Skeletal muscle cell (primary cell): Measurements from ENCODE around the gene NFIX.

Experiments
- DNase-seq: peaks from one replicate; pipeline ENCODE4 v3.0.0-alpha.2; 2010; ENCODE audit warnings: low read depth
- H3K4me3 ChIP-seq: 2 replicates; pipeline ENCODE4 v1.5.1; 2011; ENCODE audit warnings: low read depth, mild to moderate bottlenecking, control low read depth, low read length, moderate library complexity

NFIX gene

DNA sequence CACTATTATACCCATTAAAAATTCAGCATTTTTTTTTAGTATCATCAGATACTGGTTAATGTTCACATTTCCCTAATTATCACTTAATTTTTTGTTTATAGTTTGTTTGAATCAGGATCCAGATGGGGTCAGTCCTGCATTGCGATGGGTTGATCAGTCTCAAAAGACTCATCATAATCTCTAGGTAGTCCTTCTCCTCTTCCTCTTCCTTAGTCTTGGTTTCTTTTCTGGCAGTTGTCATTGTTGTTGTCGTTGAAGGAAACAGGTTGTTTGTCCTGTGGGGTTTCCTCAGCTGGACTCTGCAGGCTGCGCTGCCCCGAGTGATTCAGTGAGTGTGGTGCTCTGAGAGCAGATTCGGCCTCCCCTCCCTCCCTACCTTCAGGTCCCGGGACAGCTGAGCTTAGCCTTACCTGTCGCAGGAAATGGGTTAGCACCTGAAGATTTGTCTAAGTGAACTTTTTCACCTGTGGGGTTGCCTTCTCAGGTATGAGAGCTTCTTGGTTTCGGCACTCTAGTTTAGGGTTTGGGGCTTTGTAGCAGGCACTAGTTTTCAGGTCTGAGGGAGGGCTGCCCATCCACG lies 34.1 kb downstream of the NFIX start:
- no peak overlapping the region for H3K4me3 ChIP-seq
- DNase-seq: no peak

DNA sequence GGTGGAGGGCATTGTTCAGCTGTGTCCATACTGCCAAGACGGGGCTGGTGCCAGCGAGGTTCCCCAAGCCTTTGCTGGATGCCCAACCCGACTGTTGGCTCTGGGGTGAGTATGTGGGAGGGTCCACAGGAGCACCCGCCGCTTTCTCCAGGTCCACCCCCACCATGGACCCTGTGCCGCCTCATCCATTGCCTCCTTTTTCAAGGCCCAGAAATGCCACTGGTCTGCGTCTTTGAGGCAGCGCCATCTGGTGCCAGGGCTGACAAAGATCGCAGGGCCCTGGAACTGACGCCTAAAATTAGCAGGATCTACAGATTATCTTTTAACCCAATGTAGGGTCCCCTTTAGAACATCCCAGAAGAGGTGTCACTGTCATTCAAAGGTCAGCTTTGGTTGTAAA lies 34.6 kb downstream of the NFIX start:
- H3K4me3 ChIP-seq: no peak overlapping the region
- DNase-seq: no peak

- DNase-seq: no peak
- no peak overlapping the region for H3K4me3 ChIP-seq
Measured at GRCh38 chr19:13031917-13032623, 36.8 kb downstream of the NFIX start.

- no peak overlapping the region for H3K4me3 ChIP-seq
- no peak for DNase-seq
Measured at GRCh38 chr19:13032837-13033236, 37.6 kb downstream of the NFIX start.

GRCh38 chr19:13033244-13033643 lies 38.0 kb downstream of the NFIX start:
- no peak for DNase-seq
- no peak overlapping the region for H3K4me3 ChIP-seq

GRCh38 chr19:13033819-13034611 lies 38.7 kb downstream of the NFIX start:
- H3K4me3 ChIP-seq: no peak overlapping the region

GRCh38 chr19:13034636-13035035 lies 39.4 kb downstream of the NFIX start:
- no peak overlapping the region for H3K4me3 ChIP-seq
- DNase-seq: no peak

More at GRCh38 chr19:13033819-13034611, 38.7 kb downstream of the NFIX start:
- no peak for DNase-seq

DNA sequence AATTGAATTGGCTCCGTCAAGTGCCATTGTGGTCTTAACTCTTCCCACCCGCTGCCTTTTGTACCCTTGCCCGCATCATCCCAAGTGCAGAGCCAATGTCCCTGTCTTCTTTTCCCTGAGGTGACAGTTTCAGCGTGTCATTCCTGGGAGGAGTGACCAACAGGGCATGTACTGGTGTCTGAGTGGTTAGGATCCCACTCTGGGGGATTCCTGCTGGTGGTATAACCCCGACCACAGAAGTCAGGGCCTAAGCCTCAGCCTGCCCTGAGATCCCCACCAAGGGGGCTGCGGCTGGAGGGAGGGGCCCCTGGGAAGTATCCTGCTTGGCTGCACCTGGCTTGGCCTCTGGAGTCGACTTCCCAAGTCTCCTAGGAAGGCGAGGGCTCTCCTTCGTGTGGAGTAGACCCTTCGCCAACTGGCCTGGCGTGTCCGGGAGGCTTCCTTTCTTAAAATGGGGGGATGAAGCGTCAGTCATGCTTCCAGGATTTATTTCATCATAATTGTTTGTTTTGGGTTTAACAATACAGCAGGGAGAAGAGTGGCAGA lies 40.6 kb downstream of the NFIX start:
- no peak for DNase-seq
- no peak overlapping the region for H3K4me3 ChIP-seq

- DNase-seq: no peak
- H3K4me3 ChIP-seq: no peak overlapping the region
Measured at GRCh38 chr19:13036366-13036976, 41.2 kb downstream of the NFIX start.

DNA sequence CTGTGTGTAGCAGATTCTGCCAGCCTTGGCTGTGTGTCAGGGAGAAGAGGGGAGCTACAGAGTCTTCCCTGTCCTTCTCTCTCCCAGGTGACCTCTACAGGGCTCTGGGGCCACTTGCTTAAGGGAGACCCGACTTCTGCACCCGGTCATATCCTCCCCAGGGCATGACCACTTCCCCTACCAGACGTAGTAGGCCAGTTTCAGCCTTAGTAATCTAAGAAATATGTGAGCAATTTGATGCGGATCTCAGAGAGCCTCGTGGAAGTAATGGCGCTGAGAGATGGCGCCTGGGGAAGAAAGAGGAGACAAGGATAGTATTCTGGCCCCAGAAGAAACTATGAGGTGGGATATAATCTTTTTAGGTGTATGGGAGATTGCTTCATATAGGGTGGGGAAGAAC lies 41.9 kb downstream of the NFIX start:
- no peak for DNase-seq
- no peak overlapping the region for H3K4me3 ChIP-seq

DNA sequence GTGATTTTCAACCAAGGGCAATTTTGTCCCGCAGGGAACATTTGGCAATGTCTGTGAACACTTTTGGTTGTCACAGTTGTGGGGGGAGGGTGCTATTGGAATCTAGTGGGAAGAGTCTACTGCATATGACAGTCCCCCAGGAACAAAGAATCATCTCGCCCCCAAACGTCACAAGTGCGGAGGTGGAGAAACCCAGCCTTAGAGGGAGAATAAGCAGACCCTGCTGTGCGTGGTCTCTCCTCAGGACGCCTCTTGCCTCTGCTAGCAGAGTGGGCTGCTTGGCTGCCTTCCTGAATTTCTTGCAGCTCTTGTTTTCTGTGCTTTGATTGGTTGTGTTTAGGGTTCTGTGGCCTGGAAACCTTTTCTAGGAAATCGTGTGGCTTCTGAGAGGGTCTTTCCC lies 42.5 kb downstream of the NFIX start:
- DNase-seq: no peak
- no peak overlapping the region for H3K4me3 ChIP-seq

GRCh38 chr19:13038306-13039210 lies 43.3 kb downstream of the NFIX start:
- no peak overlapping the region for H3K4me3 ChIP-seq
- no peak for DNase-seq

DNA sequence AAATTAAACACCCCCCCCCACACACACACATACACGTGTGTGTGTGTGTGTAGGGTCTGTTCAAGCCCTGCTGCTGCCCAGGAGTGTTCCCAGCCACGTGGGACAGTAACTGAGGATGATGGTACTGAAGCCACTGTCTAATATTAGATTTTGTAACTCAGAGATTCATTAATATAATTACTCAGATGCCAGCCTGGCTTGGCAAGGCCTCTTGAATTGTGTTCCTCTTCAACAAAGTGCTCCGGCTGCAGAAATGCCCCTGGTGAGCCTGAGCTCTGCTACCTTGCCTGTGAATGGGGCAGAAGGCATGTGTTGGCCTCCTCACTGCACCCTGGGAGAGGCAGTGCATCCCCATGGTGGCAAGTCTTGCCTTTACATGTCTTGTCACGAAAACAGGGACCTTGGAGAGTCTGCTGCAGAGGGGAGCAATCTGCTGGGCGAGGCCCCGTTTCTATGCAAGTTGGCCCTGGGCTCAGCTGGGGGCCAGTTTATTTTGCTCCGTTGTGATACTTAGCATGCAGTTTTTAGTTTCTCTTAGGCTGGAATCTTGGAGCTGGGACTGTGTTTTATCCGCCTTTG lies 44.0 kb downstream of the NFIX start:
- no peak overlapping the region for H3K4me3 ChIP-seq
- no peak for DNase-seq

DNA sequence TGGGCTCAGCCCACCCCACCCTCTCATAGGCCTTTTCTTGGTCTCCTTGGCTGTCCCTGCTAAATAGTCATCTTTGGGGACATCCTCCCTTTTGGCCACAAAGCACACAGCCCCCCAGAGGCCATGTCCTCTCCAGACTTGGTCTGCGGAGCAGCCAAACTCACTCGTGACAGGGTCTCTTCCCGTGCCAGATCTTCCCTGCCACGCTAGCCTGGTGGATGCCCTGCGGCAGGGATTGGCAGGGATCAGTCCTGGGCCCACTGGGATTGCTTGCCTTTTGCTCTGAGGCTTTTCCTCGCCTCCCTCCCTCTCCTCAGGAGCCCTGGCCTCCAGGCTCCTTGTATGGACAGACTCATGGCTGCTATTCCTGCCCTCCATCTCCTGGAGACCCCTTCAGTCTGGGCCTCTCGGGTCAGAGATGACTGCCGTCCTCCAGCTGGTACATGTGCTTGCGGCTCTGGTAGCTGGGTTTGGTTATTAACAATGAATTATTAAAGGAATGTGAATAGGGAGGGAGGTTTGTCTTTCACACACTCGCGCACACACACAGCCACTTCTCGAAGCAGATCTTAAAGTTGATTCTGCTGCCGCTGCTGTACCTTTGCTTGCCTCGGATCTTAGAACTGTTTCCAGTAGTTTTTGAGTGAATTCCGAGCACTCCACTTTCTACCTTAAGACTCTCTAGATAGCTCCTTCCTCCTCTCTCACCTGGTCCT lies 45.1 kb downstream of the NFIX start:
- DNase-seq: no peak
- H3K4me3 ChIP-seq: no peak overlapping the region

GRCh38 chr19:13040948-13041292 lies 45.6 kb downstream of the NFIX start:
- H3K4me3 ChIP-seq: no peak overlapping the region
- no peak for DNase-seq

DNA sequence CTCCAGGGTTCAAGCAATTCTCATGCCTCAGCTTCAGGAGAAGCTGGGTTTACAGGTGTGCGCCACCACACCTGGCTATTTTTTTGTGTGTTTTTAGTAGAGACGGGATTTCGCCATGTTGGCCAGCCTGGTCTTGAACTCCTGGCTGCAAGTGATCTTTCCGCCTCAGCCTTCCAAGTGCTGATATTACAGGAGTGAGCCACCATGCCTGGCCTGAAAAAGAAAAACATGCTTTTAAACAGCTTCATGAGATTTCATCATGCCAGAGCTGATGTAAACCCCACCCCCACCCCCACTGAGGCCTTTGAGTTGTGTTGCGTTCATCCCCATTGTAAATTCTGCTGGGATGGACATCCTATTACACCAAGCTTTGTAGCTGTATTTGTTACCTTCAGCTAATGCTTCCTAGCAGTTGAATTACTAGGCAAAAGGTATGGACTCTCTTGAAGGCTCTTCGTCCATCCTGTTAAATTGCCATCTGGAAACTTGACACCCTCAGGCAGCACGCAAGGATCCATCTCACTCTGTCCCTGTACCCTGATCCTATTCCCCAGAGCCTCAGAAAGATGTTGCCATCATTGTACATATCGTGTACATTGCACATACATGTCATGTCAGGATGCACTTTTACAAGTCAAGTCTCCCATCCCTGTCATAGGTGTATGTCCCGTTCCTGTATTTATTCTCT lies 47.3 kb downstream of the NFIX start:
- DNase-seq: peak; percentile 46
- no peak overlapping the region for H3K4me3 ChIP-seq

GRCh38 chr19:13043285-13043684 lies 48.0 kb downstream of the NFIX start:
- DNase-seq: no peak
- H3K4me3 ChIP-seq: no peak overlapping the region
